PFSK-1 (cell line): Measurements from ENCODE around the gene MKX.

Experiments
- POLR2AphosphoS5 ChIP-seq: IDR thresholded peaks from 2 replicates; pipeline ENCODE4 v1.6.1; 2012; ENCODE audit warnings: low read depth, mild to moderate bottlenecking, control low read depth, low read length, moderate library complexity
- REST ChIP-seq, 2 experiments: IDR thresholded peaks; 2 replicates each; pipeline versions ENCODE4 v1.6.1 to v1.8.0; 2011 to 2012; ENCODE audit warnings: low read depth in 2 of 2, low read length in 2 of 2, control low read depth in 1 of 2, inconsistent platforms in 1 of 2, mild to moderate bottlenecking in 1 of 2, moderate library complexity in 1 of 2; ENCODE audit not compliant: insufficient read depth in 1 of 2

- TF ChIP-seq POLR2AphosphoS5 (no peak), REST (IDR thresholded peaks at IDR 0.05; ENCODE audit: insufficient read depth in 1 of 2, low read depth in 2 of 2, low read length in 2 of 2) (no peak)
Measured at GRCh38 chr10:27746397-27747095, 927 bp upstream of the MKX start.
